WI38 (cell line): ENCODE results near the gene XPNPEP1.

Experiments used
- H3K4me3 ChIP-seq: 2 replicates; pipeline ENCODE4 v1.5.1; 2011; ENCODE audit warnings: low read depth, mild to moderate bottlenecking, control low read depth, low read length
- CTCF ChIP-seq: IDR thresholded peaks from 2 replicates; pipeline ENCODE4 v1.5.1; 2012; ENCODE audit warnings: low read depth, mild to moderate bottlenecking, control low read depth, low read length

The XPNPEP1 gene

GRCh38 chr10:109892117-109892516, 31.2 kb downstream of the XPNPEP1 start:
- H3K4me3 ChIP-seq: no peak overlapping the region
- no peak for TF ChIP-seq CTCF

DNA sequence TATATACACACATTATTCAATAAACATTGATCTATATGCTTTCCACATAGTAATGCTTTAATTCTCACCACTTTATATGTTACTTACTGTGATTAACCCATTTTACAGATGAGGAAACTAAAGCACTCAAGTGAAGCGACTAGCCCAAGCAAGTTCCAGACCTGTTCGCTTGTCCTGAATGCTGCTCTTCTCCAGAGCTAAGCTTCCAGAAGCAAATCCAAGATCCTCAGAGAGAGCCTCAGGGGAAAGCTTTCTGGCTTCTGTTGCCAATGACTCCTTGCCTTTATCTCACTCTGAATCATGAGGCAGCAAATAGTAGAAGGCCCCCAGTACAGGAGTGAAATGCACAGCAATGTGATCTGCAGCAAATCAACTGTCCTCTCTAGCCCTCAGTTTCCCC, 32.2 kb downstream of the XPNPEP1 start:
- TF ChIP-seq CTCF: no peak
- H3K4me3 ChIP-seq: no peak overlapping the region

GRCh38 chr10:109889867-109890266, 33.4 kb downstream of the XPNPEP1 start:
- no peak overlapping the region for H3K4me3 ChIP-seq
- TF ChIP-seq CTCF: no peak

- TF ChIP-seq CTCF: no peak
Measured at GRCh38 chr10:109887776-109888175, 35.5 kb downstream of the XPNPEP1 start.

DNA sequence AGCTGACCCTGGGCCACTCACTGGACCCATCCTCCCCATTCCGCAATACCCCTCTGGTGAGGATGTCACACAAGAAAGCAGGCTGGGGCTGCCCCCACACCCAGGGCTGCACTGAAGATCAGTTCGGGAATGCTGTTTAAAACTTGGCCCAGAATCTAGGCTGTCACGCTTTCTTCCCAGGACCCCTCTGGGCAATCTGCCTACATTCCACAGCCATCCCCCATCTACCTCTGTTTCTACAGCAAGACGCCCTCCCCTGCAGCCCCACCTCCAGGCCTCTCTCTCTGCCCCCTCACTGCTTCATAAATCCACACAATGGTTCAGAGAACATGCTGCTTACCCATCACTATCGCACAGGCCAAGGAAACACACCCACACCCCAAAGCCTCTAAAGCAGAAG, 36.1 kb downstream of the XPNPEP1 start:
- no peak for TF ChIP-seq CTCF
- H3K4me3 ChIP-seq: no peak overlapping the region

More at GRCh38 chr10:109887776-109888175, 35.5 kb downstream of the XPNPEP1 start:
- H3K4me3 ChIP-seq: no peak overlapping the region

DNA sequence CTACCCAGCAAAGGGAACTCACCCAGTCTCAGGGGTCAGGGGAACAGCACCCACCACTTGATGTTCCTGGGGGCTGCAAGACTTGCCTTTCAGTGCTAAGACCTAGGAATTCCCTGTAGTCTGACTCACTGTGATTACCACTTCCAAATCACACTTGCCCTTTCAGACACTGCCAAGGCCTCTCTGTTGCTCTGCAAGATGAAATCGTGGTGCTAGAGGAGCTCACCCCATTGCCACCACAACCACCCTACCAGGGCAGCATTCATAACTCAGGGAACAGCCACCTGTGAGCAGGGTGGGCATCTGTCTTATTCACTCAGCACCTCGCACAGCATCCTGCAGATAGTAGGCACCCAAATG, 36.5 kb downstream of the XPNPEP1 start:
- no peak overlapping the region for H3K4me3 ChIP-seq
- no peak for TF ChIP-seq CTCF

- no peak for TF ChIP-seq CTCF
- no peak overlapping the region for H3K4me3 ChIP-seq
Measured at GRCh38 chr10:109886037-109886780, 37.1 kb downstream of the XPNPEP1 start.
